KOPT-K1 (cell line): ENCODE data around the gene NSUN5.
A peak's percentile ranks its signal among the peaks of the same experiment; 100 is the strongest.
"Not testable (repeated sequence)": the region's sequence is repeated elsewhere in the genome, so short reads cannot be mapped to it uniquely, and the experiment has no call there.

ENCODE experiments used
- H3K27ac ChIP-seq: fragments of 200-600 bp; sonication (generic); 2 replicates; pipeline ENCODE4 v1.5.1; 2016; ENCODE audit warnings: antibody characterized with exemption, mild to moderate bottlenecking, low read depth, low read length; ENCODE audit not compliant: poor library complexity, severe bottlenecking
- H3K36me3 ChIP-seq: fragments of 200-600 bp; sonication (generic); 2 replicates; pipeline ENCODE4 v1.5.1; 2017; ENCODE audit warnings: antibody characterized with exemption, mild to moderate bottlenecking, low read length, moderate library complexity; ENCODE audit not compliant: insufficient read depth
- H3K9me3 ChIP-seq: fragments of 200-600 bp; sonication (generic); 2 replicates; pipeline ENCODE4 v1.5.1; 2017; ENCODE audit warnings: antibody characterized with exemption, low read length, mild to moderate bottlenecking; ENCODE audit not compliant: insufficient read depth, poor library complexity, severe bottlenecking

The NSUN5 gene

GRCh38 chr7:73313521-73313906, 4.9 kb upstream of the NSUN5 start:
- Histone ChIP-seq H3K36me3 (no peaks in the 10 kb centered on the region), H3K27ac (no peak overlapping the region), H3K9me3 (no peaks in the 10 kb centered on the region)

- no peaks in the 10 kb centered on the region for H3K36me3 ChIP-seq
- no peaks in the 10 kb centered on the region for H3K9me3 ChIP-seq
- no peak overlapping the region for H3K27ac ChIP-seq
These were observed 4.3 kb upstream of the NSUN5 start for GRCh38 chr7:73312831-73313520.

GRCh38 chr7:73311421-73311820, 2.8 kb upstream of the NSUN5 start:
- peaks cover 13% of the 10 kb centered on the region for H3K36me3 ChIP-seq
- not testable (repeated sequence) for H3K9me3 ChIP-seq, H3K27ac ChIP-seq

GRCh38 chr7:73308074-73308664, 457 bp downstream of the NSUN5 start:
- Histone ChIP-seq H3K9me3 (no peaks in the 10 kb centered on the region), H3K27ac (peak overlapping the region; percentile 69), H3K36me3 (peaks cover 45% of the 10 kb centered on the region)

GRCh38 chr7:73307436-73307835, 1.2 kb downstream of the NSUN5 start:
- Histone ChIP-seq H3K36me3 (peaks cover 48% of the 10 kb centered on the region), H3K27ac (peak overlapping the region; percentile 69), H3K9me3 (no peaks in the 10 kb centered on the region)

GRCh38 chr7:73304612-73305387, 3.8 kb downstream of the NSUN5 start:
- H3K9me3 ChIP-seq, H3K27ac ChIP-seq: not testable (repeated sequence)
- peaks cover 48% of the 10 kb centered on the region for H3K36me3 ChIP-seq

- peaks cover 48% of the 10 kb centered on the region for H3K36me3 ChIP-seq
- H3K9me3 ChIP-seq: no peaks in the 10 kb centered on the region
- H3K27ac ChIP-seq: no peak overlapping the region
These were observed 4.6 kb downstream of the NSUN5 start for GRCh38 chr7:73304071-73304470.

GRCh38 chr7:73303546-73303945, 5.1 kb downstream of the NSUN5 start:
- Histone ChIP-seq H3K27ac (no peak overlapping the region), H3K36me3 (peaks cover 48% of the 10 kb centered on the region), H3K9me3 (no peaks in the 10 kb centered on the region)

- not testable (repeated sequence) for H3K9me3 ChIP-seq, H3K27ac ChIP-seq
- peaks cover 48% of the 10 kb centered on the region for H3K36me3 ChIP-seq
These were observed 5.8 kb downstream of the NSUN5 start for GRCh38 chr7:73302846-73303245.

- not testable (repeated sequence) for H3K27ac ChIP-seq, H3K9me3 ChIP-seq
These were observed 7.5 kb downstream of the NSUN5 start for GRCh38 chr7:73301108-73301507.

GRCh38 chr7:73299812-73300211, 8.8 kb downstream of the NSUN5 start:
- H3K27ac ChIP-seq, H3K9me3 ChIP-seq: not testable (repeated sequence)
- peaks cover 20% of the 10 kb centered on the region for H3K36me3 ChIP-seq

More at GRCh38 chr7:73301108-73301507, 7.5 kb downstream of the NSUN5 start:
- peaks cover 32% of the 10 kb centered on the region for H3K36me3 ChIP-seq

- H3K27ac ChIP-seq, H3K9me3 ChIP-seq, H3K36me3 ChIP-seq: not testable (repeated sequence)
These were observed 10.9 kb downstream of the NSUN5 start for GRCh38 chr7:73297706-73298105.

GRCh38 chr7:73297235-73297634, 11.4 kb downstream of the NSUN5 start:
- not testable (repeated sequence) for H3K27ac ChIP-seq, H3K9me3 ChIP-seq, H3K36me3 ChIP-seq

GRCh38 chr7:73277210-73277609, 31.4 kb downstream of the NSUN5 start:
- H3K9me3 ChIP-seq, H3K36me3 ChIP-seq, H3K27ac ChIP-seq: not testable (repeated sequence)

GRCh38 chr7:73267813-73268212, 40.8 kb downstream of the NSUN5 start:
- not testable (repeated sequence) for H3K36me3 ChIP-seq, H3K9me3 ChIP-seq, H3K27ac ChIP-seq
